PC-9 (cell line): ENCODE results near the gene ALPK3. TPM values are rescaled to one million over a fixed set of nuclear protein-coding genes. Genes with fewer than 3 reads are reported as not detected.

ENCODE experiments used
- BruUV-seq: library from RNA; stranded (reverse); fragments of 400-500 nt; replicated peaks from 2 replicates; lab custom pipeline; 2021; lab: Mats Ljungman, UMichigan
- CTCF ChIA-PET: fragments of 300-600 bp; sonication (Branson Sonifier 250); formaldehyde crosslinking; loops from one replicate; lab custom pipeline; 2022; ENCODE audit warnings: antibody characterized with exemption; lab: Charles Lee
- POLR2A ChIA-PET: fragments of 300-600 bp; sonication (Branson Sonifier 250); formaldehyde crosslinking; loops from one replicate; lab custom pipeline; 2022; ENCODE audit warnings: antibody characterized with exemption; ENCODE audit not compliant: unreplicated experiment; lab: Charles Lee
- DNase-seq, 2 experiments: peaks; one replicate each; pipeline versions ENCODE4 v3.0.0 to v3.0.0-alpha.2; 2015 to 2022; ENCODE audit warnings: mixed read lengths in 1 of 2
- H2AFZ ChIP-seq: fragments of 200-600 bp; sonication (generic); 2 replicates; pipeline ENCODE4 v1.8.1; 2017; ENCODE audit warnings: antibody characterized with exemption
- H3F3A ChIP-seq: fragments of 200-600 bp; sonication (generic); 2 replicates; pipeline ENCODE4 v1.8.1; 2017; ENCODE audit warnings: antibody characterized with exemption, mild to moderate bottlenecking, low read depth; ENCODE audit not compliant: insufficient read depth
- H3K27ac ChIP-seq: fragments of 200-600 bp; sonication (generic); 2 replicates; pipeline ENCODE4 v1.6.1; 2016; ENCODE audit warnings: mixed run types
- H3K27me3 ChIP-seq: fragments of 200-600 bp; sonication (generic); 2 replicates; pipeline ENCODE4 v1.6.1; 2016; ENCODE audit warnings: low read depth, mixed run types; ENCODE audit not compliant: insufficient read depth
- H3K36me3 ChIP-seq: fragments of 200-600 bp; sonication (generic); 2 replicates; pipeline ENCODE4 v1.6.1; 2016; ENCODE audit warnings: low read depth, mixed run types
- H3K4me1 ChIP-seq: fragments of 200-600 bp; sonication (generic); replicated peaks from 2 replicates; pipeline ENCODE4 v1.6.1; 2016; ENCODE audit warnings: mixed run types; ENCODE audit not compliant: insufficient read depth
- H3K4me2 ChIP-seq: fragments of 200-600 bp; sonication (generic); 2 replicates; pipeline ENCODE4 v1.6.1; 2017; ENCODE audit warnings: mixed run types
- H3K4me3 ChIP-seq: fragments of 200-600 bp; sonication (generic); 2 replicates; pipeline ENCODE4 v1.6.1; 2016; ENCODE audit warnings: mixed run types
- H3K79me2 ChIP-seq: fragments of 200-600 bp; sonication (generic); 2 replicates; pipeline ENCODE4 v1.6.1; 2017; ENCODE audit warnings: low read depth, mixed run types
- H3K9me2 ChIP-seq: fragments of 200-600 bp; sonication (generic); 2 replicates; pipeline ENCODE4 v1.8.1; 2017; ENCODE audit warnings: mild to moderate bottlenecking; ENCODE audit not compliant: insufficient read depth
- H3K9me3 ChIP-seq: fragments of 200-600 bp; sonication (generic); 2 replicates; pipeline ENCODE4 v1.8.1; 2016; ENCODE audit warnings: low read depth; ENCODE audit not compliant: insufficient read depth
- H4K20me1 ChIP-seq: fragments of 200-600 bp; sonication (generic); 2 replicates; pipeline ENCODE4 v1.8.1; 2017; ENCODE audit not compliant: insufficient read depth
- CTCF ChIP-seq: fragments of 200-600 bp; sonication (generic); conservative IDR thresholded peaks from 2 replicates; pipeline ENCODE4 v1.6.1; 2017; ENCODE audit warnings: mixed run types, antibody characterized with exemption, mild to moderate bottlenecking, moderate library complexity
- EZH2 ChIP-seq: fragments of 200-600 bp; sonication (generic); IDR thresholded peaks from 2 replicates; pipeline ENCODE4 v1.8.0; 2017; ENCODE audit warnings: antibody characterized with exemption, low read depth
- intact Hi-C: fragments of 100-400 bp; cut with micrococcal nuclease; formaldehyde crosslinking; loops from one replicate; pipeline ENCODE4 v1.10.0; 2022; ENCODE audit not compliant: unreplicated experiment
- total RNA-seq: library from RNA; stranded (reverse); gene quantifications from 2 replicates; pipeline ENCODE4 v1.2.3, GENCODE V29; 2021

ALPK3 gene
- total RNA-seq, 1 experiment from 2014 or later, result 8.1 TPM

GRCh38 chr15:84859144-84859543, 42.0 kb downstream of the ALPK3 start:
- H3K79me2 ChIP-seq, result 0 out of 2 replicates have a peak, but pooled peaks cover 7% of the 10 kb centered on the region
- H2AFZ ChIP-seq, result no peak overlapping the region
- H3K27me3 ChIP-seq, result no peaks in the 10 kb centered on the region
- no peaks in the 10 kb centered on the region for H3K9me2 ChIP-seq
- no TSS peak for BruUV-seq
- TF ChIP-seq CTCF (no peak), EZH2 (no peak)
- H3K4me3 ChIP-seq, result no peak overlapping the region
- peaks cover 44% of the 10 kb centered on the region for H3K4me1 ChIP-seq
- ChIA-PET POLR2A (no interaction called here), CTCF (interaction anchor here (0.6 kb wide), 1 partner anchor 272 kb away, joined by 3 read pairs; no protein-coding TSS in a partner anchor)
- H3F3A ChIP-seq, result peaks cover 15% of the 10 kb centered on the region
- H3K27ac ChIP-seq, result peak overlapping the region; percentile 87
- no peaks in the 10 kb centered on the region for H3K36me3 ChIP-seq
- peak overlapping the region; percentile 74 for H3K4me2 ChIP-seq
- H4K20me1 ChIP-seq, result no peaks in the 10 kb centered on the region
- intact Hi-C loops, result no loop called here
- peak; percentile 90 to 94 for DNase-seq
- no peaks in the 10 kb centered on the region for H3K9me3 ChIP-seq

GRCh38 chr15:84859651-84860050, 42.5 kb downstream of the ALPK3 start:
- Histone ChIP-seq H3K9me2 (no peaks in the 10 kb centered on the region), H3K4me1 (peaks cover 44% of the 10 kb centered on the region), H3K27me3 (no peaks in the 10 kb centered on the region), H3K4me3 (no peak overlapping the region), H3K27ac (peak overlapping the region; percentile 61), H4K20me1 (no peaks in the 10 kb centered on the region), H3K4me2 (peak overlapping the region; percentile 42), H3K79me2 (0 out of 2 replicates have a peak, but pooled peaks cover 7% of the 10 kb centered on the region), H2AFZ (no peak overlapping the region), H3K9me3 (no peaks in the 10 kb centered on the region), H3F3A (peaks cover 15% of the 10 kb centered on the region), H3K36me3 (no peaks in the 10 kb centered on the region)
- DNase-seq, result no peak
- TF ChIP-seq EZH2 (no peak), CTCF (no peak)
- intact Hi-C loops, result no loop called here
- ChIA-PET CTCF (no interaction called here), POLR2A (no interaction called here)
- BruUV-seq, result TSS peak; percentile 44

- intact Hi-C loops, result no loop called here
- no peaks in the 10 kb centered on the region for H4K20me1 ChIP-seq
- no peaks in the 10 kb centered on the region for H3K9me3 ChIP-seq
- no peak for DNase-seq
- H3K27ac ChIP-seq, result no peak overlapping the region
- no peaks in the 10 kb centered on the region for H3K27me3 ChIP-seq
- ChIA-PET POLR2A (no interaction called here), CTCF (interaction anchor here (0.7 kb wide), 1 partner anchor 65 kb away, joined by 8 read pairs; no protein-coding TSS in a partner anchor)
- no peak overlapping the region for H3K4me3 ChIP-seq
- H3K4me2 ChIP-seq, result no peak overlapping the region
- no peaks in the 10 kb centered on the region for H3K9me2 ChIP-seq
- peaks cover 44% of the 10 kb centered on the region for H3K4me1 ChIP-seq
- no peak overlapping the region for H2AFZ ChIP-seq
- BruUV-seq, result no TSS peak
- no peaks in the 10 kb centered on the region for H3K36me3 ChIP-seq
- no peak for TF ChIP-seq CTCF
- TF ChIP-seq EZH2, result no peak
- peaks cover 15% of the 10 kb centered on the region for H3F3A ChIP-seq
- 0 out of 2 replicates have a peak, but pooled peaks cover 7% of the 10 kb centered on the region for H3K79me2 ChIP-seq
Observed at GRCh38 chr15:84861781-84862180, 44.6 kb downstream of the ALPK3 start.
